OCI-LY1 (cell line): Measurements from ENCODE around the gene HS1BP3.

Experiments
- H2AFZ ChIP-seq: fragments of 200-600 bp; sonication (generic), shearing (Covaris generic); 2 replicates; pipeline ENCODE4 v1.6.0; 2014; ENCODE audit warnings: antibody characterized with exemption, mild to moderate bottlenecking, low read length
- H3F3A ChIP-seq: fragments of 200-600 bp; sonication (generic), shearing (Covaris generic); 2 replicates; pipeline ENCODE4 v1.6.0; 2014; ENCODE audit warnings: mild to moderate bottlenecking, antibody characterized with exemption, low read length, moderate library complexity; ENCODE audit not compliant: insufficient read depth
- H3K27ac ChIP-seq: fragments of 200-600 bp; sonication (generic); 2 replicates; pipeline ENCODE4 v1.5.1; 2014; ENCODE audit warnings: low read length, mixed run types, mild to moderate bottlenecking, low read depth; ENCODE audit not compliant: poor library complexity, severe bottlenecking
- H3K27me3 ChIP-seq: fragments of 200-600 bp; sonication (generic); 2 replicates; pipeline ENCODE4 v1.6.0; 2014; ENCODE audit warnings: antibody characterized with exemption, mild to moderate bottlenecking, low read length, moderate library complexity; ENCODE audit not compliant: insufficient read depth
- H3K36me3 ChIP-seq: fragments of 200-600 bp; sonication (generic); 2 replicates; pipeline ENCODE4 v1.6.1; 2014; ENCODE audit warnings: mild to moderate bottlenecking, antibody characterized with exemption, low read length, moderate library complexity, mixed read lengths; ENCODE audit not compliant: insufficient read depth
- H3K4me1 ChIP-seq: fragments of 200-600 bp; sonication (generic); 2 replicates; pipeline ENCODE4 v1.5.1; 2014; ENCODE audit warnings: mild to moderate bottlenecking, low read length, moderate library complexity; ENCODE audit not compliant: insufficient read depth, severe bottlenecking
- H3K4me2 ChIP-seq: fragments of 200-600 bp; sonication (generic), shearing (Covaris generic); 2 replicates; pipeline ENCODE4 v1.6.1; 2014; ENCODE audit warnings: low read length
- H3K4me3 ChIP-seq: fragments of 200-600 bp; sonication (generic); 2 replicates; pipeline ENCODE4 v1.5.1; 2014; ENCODE audit warnings: low read length, low read depth, mild to moderate bottlenecking, mixed read lengths; ENCODE audit not compliant: poor library complexity, severe bottlenecking
- H3K79me2 ChIP-seq: fragments of 200-600 bp; shearing (Covaris generic); 2 replicates; pipeline ENCODE4 v1.6.1; 2016; ENCODE audit warnings: mixed run types, low read length, mixed read lengths; ENCODE audit not compliant: insufficient read depth
- H3K9ac ChIP-seq: fragments of 200-600 bp; sonication (generic), shearing (Covaris generic); 2 replicates; pipeline ENCODE4 v1.6.1; 2014; ENCODE audit warnings: mild to moderate bottlenecking, low read length, mixed read lengths
- H3K9me2 ChIP-seq: fragments of 200-600 bp; sonication (generic), shearing (Covaris generic); 2 replicates; pipeline ENCODE4 v1.6.1; 2014; ENCODE audit warnings: low read depth, mild to moderate bottlenecking, low read length, mixed read lengths
- H3K9me3 ChIP-seq: fragments of 200-600 bp; shearing (Covaris generic); 2 replicates; pipeline ENCODE4 v1.6.1; 2014; ENCODE audit warnings: low read length, mixed read lengths
- H4K20me1 ChIP-seq: fragments of 200-600 bp; sonication (generic), shearing (Covaris generic); 2 replicates; pipeline ENCODE4 v1.6.0; 2016; ENCODE audit warnings: mild to moderate bottlenecking, low read length; ENCODE audit not compliant: insufficient read depth
- CTCF ChIP-seq: fragments of 200-600 bp; sonication (generic), shearing (Covaris generic); IDR thresholded peaks from 2 replicates; pipeline ENCODE4 v1.5.1; 2017; ENCODE audit warnings: mild to moderate bottlenecking, antibody characterized with exemption, low read length, moderate library complexity, mixed read lengths
- EZH2 ChIP-seq: fragments of 200-600 bp; sonication (generic), shearing (Covaris generic); IDR thresholded peaks from 2 replicates; pipeline ENCODE4 v1.8.0; 2017; ENCODE audit warnings: borderline replicate concordance, mixed run types, mild to moderate bottlenecking, antibody characterized with exemption, low read length, moderate library complexity, mixed read lengths

The HS1BP3 gene

GRCh38 chr2:20674309-20674965 lies 23.5 kb upstream of the HS1BP3 start:
- H3K9me2 ChIP-seq: no peaks in the 10 kb centered on the region
- H3K4me3 ChIP-seq: no peak overlapping the region
- H4K20me1 ChIP-seq: no peaks in the 10 kb centered on the region
- peaks cover 40% of the 10 kb centered on the region for H3K4me1 ChIP-seq
- no peak overlapping the region for H3K27ac ChIP-seq
- H3K27me3 ChIP-seq: no peaks in the 10 kb centered on the region
- H3K36me3 ChIP-seq: no peaks in the 10 kb centered on the region
- no peaks in the 10 kb centered on the region for H3F3A ChIP-seq
- H3K9ac ChIP-seq: no peak overlapping the region
- H3K4me2 ChIP-seq: no peak overlapping the region
- no peak overlapping the region for H2AFZ ChIP-seq
- H3K79me2 ChIP-seq: no peaks in the 10 kb centered on the region
- no peaks in the 10 kb centered on the region for H3K9me3 ChIP-seq
- TF ChIP-seq EZH2 (no peak), CTCF (no peak)

GRCh38 chr2:20673686-20674308 lies 22.9 kb upstream of the HS1BP3 start:
- Histone ChIP-seq H4K20me1 (no peaks in the 10 kb centered on the region), H2AFZ (no peak overlapping the region), H3K36me3 (no peaks in the 10 kb centered on the region), H3K4me1 (peaks cover 37% of the 10 kb centered on the region), H3K9ac (no peak overlapping the region), H3K9me2 (no peaks in the 10 kb centered on the region), H3F3A (no peaks in the 10 kb centered on the region), H3K4me2 (no peak overlapping the region), H3K4me3 (no peak overlapping the region), H3K9me3 (no peaks in the 10 kb centered on the region), H3K79me2 (no peaks in the 10 kb centered on the region), H3K27me3 (peaks cover under 1% of the 10 kb centered on the region), H3K27ac (no peak overlapping the region)
- TF ChIP-seq EZH2: no peak
- no peak for TF ChIP-seq CTCF

- Histone ChIP-seq H3K4me1 (peaks cover 23% of the 10 kb centered on the region), H3K9me3 (no peaks in the 10 kb centered on the region), H3K79me2 (no peaks in the 10 kb centered on the region), H3K9ac (no peak overlapping the region), H3K36me3 (no peaks in the 10 kb centered on the region), H3K27me3 (peaks cover 12% of the 10 kb centered on the region), H3K4me3 (no peak overlapping the region), H2AFZ (no peak overlapping the region), H3F3A (no peaks in the 10 kb centered on the region), H3K9me2 (no peaks in the 10 kb centered on the region), H3K27ac (no peak overlapping the region), H4K20me1 (no peaks in the 10 kb centered on the region), H3K4me2 (peak overlapping the region; percentile 43; the same call in 1 of the 2 replicates)
- no peak for TF ChIP-seq CTCF
- no peak for TF ChIP-seq EZH2
Measured at GRCh38 chr2:20672201-20672951, 21.5 kb upstream of the HS1BP3 start.
